GM19043 (cell line): ENCODE data around the gene HORMAD2.

Source experiments
- ATAC-seq: cut with Tn5 transposase; IDR thresholded peaks from one replicate; pipeline ENCODE4 v1.9.1; 2021; ENCODE audit warnings: low read depth; ENCODE audit not compliant: unreplicated experiment

The HORMAD2 gene

DNA sequence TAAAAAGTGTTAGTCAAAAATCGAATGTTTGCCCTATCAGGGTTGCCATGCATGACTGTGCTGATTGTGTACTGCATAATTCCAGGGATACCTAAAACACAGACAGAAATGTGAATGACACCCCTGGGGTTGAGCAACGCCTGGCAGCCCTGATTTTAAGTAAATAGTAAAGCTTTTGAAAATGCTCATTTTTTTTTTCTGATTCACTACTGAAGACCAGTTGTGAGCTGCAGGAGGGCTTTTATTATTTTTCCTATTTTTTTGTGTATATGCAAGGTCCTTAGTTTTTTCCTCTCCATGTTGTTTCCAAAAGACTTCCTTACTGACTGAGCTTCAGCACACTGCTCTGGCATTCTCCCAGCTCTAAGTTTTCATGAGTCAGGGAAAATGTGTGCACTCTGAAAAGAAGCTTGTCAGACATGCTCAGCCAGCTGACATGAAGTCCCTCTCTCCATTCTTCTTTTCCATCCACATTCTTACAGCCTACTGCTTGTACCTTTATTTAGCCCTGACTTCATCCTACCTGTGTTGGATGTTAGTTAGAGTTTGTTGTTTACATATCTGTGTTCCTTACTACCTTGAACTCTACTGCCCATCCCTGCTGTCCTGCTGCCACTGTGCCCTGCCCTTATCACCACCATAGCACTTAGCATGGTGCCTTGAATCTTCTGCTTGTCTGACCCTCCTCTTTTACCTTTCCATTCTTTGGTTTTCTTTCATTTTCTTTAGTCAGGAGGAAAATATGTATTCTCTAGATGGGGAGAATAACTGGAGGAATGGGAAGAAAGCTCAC is 79.5 kb downstream of the HORMAD2 start:
- ATAC-seq = no peak

GRCh38 chr22:30161051-30161469 is 80.8 kb downstream of the HORMAD2 start:
- no peak for ATAC-seq

DNA sequence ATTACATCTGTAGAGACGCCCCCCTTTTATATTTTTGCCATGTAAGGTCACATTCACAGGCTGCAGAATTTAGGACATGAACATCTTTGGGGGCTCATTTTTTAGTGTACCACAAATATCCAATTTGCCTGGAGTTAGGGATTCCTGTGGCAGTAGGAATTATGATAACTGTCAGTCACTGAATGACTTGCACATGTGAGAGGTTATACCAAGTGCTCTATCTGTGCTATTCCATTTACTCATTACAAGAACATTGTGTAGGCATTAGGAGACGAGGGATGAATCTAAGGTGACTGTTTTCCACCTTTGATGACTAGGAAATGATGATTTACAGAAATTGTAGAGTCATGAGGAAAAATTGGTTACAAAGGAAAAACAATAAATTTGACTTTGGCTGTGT is 87.0 kb downstream of the HORMAD2 start:
- ATAC-seq = no peak

DNA sequence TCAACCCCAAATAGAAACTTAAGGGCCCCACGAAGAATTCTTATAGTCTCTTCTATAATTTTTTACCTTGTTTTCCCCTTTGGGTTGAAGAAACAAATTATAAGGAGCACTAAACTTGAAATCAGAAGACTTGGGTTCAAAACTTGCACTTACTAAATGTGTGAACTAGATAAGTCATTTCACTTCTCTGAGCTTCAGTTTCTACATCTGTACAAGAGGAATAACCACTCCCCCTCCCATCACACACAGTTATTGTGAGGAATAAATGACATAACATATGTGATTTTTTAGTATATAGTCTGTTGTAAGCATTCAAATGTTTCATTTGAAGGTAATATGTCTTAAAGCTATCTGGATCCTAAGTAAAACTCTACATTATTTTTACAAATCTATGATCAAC is 87.5 kb downstream of the HORMAD2 start:
- ATAC-seq = no peak

- no peak for ATAC-seq
These were observed 88.7 kb downstream of the HORMAD2 start for GRCh38 chr22:30169002-30169401.

- ATAC-seq = no peak
These were observed 89.9 kb downstream of the HORMAD2 start for GRCh38 chr22:30170129-30170528.

GRCh38 chr22:30171008-30171407 is 90.7 kb downstream of the HORMAD2 start:
- no peak for ATAC-seq

DNA sequence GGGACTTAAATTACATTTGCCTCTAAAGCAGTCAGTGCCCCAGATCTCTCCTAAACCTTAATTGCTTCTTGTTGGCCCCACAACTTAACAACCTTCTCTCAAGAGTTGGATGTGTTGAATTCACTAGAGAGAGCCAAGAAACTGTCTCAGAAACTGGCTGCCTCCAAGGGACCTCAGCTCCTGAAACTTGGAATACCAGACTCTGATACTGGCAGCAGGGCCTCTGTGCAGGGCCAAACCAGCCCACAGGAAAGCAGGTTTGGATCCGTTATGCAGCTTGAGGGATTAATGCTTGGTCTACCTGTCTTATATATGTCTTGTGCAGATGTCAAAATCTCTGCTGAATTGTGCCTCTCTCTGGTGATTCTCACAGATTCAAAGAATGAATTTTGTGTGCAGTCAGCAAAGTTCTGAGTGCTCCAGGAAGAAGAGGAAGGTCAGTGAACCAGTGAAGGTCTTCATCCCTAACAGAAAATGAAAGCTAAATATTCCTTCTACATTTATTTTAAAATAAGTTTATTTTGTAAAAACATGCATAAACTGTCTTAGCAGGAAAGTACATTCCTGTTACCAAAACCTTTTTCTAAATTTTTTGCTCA is 95.5 kb downstream of the HORMAD2 start:
- no peak for ATAC-seq

GRCh38 chr22:30176431-30176830 is 96.2 kb downstream of the HORMAD2 start:
- ATAC-seq = no peak

GRCh38 chr22:30178181-30179126 is 98.2 kb downstream of the HORMAD2 start:
- ATAC-seq = no peak

- no peak for ATAC-seq
These were observed 100.4 kb downstream of the HORMAD2 start for GRCh38 chr22:30180616-30181015.

DNA sequence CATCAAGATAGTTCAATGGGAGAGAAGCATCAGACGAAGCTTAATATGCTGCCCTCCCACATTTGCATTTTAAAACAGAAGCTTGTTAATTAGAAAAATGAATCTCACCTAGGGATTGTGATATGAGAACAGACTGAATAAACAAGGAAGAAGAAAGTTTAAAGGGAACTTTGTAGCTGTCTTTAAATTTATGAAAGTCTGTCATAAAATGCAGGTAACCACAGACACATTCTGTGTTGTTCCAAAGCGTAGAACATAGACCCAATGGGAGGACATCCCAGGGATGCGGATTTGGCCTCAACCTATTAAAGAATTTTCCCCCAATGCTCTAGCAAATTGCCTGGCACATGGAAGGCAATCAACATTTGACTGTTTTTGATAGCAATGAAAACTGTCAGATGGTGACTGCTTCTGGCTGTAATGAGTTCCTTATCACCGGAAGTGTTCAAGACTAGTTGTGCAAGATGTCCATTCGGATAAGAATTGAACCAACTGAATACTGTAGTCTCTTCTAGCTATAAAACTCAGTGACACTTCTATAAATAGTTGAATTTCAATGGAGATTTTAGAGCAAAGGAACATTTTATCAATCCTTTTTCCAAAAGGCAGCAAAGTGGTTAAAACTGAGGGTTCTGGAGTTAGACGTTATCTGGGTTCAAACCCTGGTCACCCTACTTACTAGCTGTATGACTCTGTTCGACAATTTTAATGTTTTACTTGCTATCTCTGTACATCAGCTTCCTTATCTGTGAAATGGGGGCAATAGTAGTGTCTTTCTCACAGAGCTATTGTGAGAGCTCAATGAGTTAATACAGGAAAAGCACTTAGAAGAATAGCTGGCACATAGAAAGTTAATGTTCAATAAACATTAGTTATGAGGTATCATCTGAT is 101.4 kb downstream of the HORMAD2 start:
- ATAC-seq = no peak

DNA sequence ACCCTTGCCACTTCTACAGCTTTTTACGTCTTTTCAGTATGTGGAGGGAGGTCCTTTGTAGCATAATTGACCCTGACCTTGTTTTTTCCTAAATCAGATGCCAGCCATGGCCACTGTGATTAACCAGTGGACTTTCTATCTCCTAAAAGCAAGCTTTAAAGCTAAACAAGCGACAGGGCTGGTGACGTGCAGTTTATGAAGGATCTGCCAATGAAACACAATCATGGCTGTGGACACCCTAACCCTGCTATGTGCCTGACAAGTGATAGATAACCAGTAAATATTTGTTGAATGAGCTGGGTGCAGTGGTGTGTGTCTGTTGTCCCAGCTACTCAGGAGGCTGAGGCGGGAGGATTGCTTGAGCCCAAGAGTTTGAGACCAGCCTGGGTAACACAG is 102.1 kb downstream of the HORMAD2 start:
- ATAC-seq = no peak

- no peak for ATAC-seq
These were observed 102.6 kb downstream of the HORMAD2 start for GRCh38 chr22:30182815-30183214.

DNA sequence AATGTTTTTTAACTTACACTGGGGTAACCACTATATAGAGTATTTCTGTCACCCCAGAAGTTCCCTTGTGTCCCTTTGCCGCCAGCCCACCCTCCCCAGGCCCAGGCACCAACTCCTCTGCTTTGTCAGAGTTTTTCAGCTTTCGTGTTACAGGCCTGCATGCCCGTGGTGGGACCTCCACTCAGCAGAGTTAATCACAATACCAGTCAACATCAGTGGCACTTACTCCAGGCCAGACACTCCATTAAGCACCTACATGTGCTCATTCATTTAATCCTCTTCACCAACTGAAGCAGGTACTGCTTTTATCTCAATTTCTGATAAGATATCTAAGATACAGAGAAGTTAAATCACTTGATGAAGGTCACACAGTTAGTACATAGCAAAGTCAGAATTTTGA is 103.0 kb downstream of the HORMAD2 start:
- no peak for ATAC-seq

DNA sequence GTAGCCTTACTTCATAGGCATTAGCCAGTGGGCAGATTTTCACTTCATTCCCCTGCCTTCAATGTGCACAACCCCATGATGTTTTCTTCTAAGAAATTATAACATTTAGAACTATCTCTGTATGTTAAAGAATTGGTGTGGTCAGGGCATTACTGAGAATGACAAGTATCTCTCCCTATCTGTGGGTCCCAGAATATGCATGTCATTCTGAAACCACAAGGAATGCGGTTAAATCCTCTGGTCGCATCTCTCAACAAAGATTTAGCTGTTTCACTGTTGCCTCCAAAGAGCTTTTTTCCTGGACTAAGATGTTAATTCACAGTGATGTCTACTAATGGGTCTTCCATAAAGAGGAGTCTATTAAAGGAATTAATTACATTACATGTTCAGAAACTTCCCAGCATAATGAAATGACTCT is 103.6 kb downstream of the HORMAD2 start:
- ATAC-seq = no peak

- ATAC-seq = no peak
These were observed 104.9 kb downstream of the HORMAD2 start for GRCh38 chr22:30185129-30185528.

- ATAC-seq = no peak
These were observed 105.3 kb downstream of the HORMAD2 start for GRCh38 chr22:30185549-30185948.

DNA sequence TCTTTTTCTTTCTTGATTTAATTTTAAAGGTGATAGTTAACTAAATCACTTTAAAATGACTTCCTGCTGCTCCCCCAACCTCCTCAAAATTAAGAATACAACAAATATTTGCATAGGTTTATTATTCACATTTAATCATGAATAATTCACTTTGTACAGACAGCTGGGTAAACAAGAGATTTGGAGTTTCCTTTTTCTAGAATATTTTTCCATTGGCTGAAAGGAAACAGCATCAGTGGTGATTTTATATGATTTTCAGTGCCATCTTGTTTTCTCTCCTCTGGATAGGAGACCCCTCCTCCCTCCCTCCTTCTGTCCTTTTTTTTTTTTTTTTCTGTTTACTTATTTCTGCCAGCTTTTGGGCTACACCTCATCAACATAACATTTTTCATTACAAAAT is 105.8 kb downstream of the HORMAD2 start:
- no peak for ATAC-seq

DNA sequence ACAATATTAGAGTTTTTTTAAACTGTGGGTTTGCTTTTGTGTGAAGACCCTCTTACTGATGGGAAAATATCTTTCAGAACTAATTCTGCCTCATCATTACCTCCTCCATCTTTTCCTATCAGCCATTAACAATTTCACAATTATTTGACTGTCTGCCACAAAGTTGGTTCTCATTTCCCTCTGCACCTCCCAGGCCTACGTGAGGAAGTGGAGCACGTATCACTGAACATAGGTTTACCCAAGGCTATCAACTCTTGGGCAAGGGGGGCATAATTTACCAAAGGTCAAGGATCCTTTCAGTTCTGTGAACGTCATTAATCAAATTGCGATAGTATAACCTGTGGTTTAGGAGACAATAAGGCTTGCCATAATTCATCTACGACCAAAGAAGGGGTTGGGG is 106.2 kb downstream of the HORMAD2 start:
- no peak for ATAC-seq
